Prostate gland (tissue), 2 donors: ENCODE results near the gene CEP41. TPM values are rescaled to one million over a fixed set of nuclear protein-coding genes. Genes with fewer than 3 reads are reported as not detected.

Source experiments
- DNase-seq: peaks from one replicate; pipeline ENCODE4 v3.0.0-alpha.2; 2019; ENCODE audit warnings: low spot score
- H3K27ac ChIP-seq, 2 donors: fragments of 200-600 bp; sonication (generic); 2 replicates each; pipeline ENCODE4 v1.5.1; 2017 to 2019
- H3K27me3 ChIP-seq: fragments of 200-600 bp; sonication (generic); replicated peaks from 2 replicates; pipeline ENCODE4 v1.5.1; 2019; ENCODE audit not compliant: insufficient read depth
- H3K36me3 ChIP-seq, 2 donors: fragments of 200-600 bp; sonication (generic); 1 replicate in 1 of 2; 2 replicates in 1 of 2; pipeline versions ENCODE4 v1.5.1 to v1.8.1; 2017 to 2019
- H3K4me1 ChIP-seq: fragments of 200-600 bp; sonication (generic); replicated peaks from 2 replicates; pipeline ENCODE4 v1.5.1; 2019
- H3K4me3 ChIP-seq, 2 donors: fragments of 200-600 bp; sonication (generic); 2 replicates each; pipeline ENCODE4 v1.5.1; 2017 to 2019
- H3K9me3 ChIP-seq: fragments of 200-600 bp; sonication (generic); 2 replicates; pipeline ENCODE4 v1.5.1; 2017
- CTCF ChIP-seq, 4 experiments: fragments of 200-600 bp in 2 of 4; fragments of 450-650 bp in 2 of 4; sonication (generic) in 2 of 4; IDR thresholded peaks; 1 replicate in 3 of 4; 2 replicates in 1 of 4; pipeline ENCODE4 v1.5.1; 2016 to 2019; ENCODE audit warnings: antibody characterized with exemption in 4 of 4, mild to moderate bottlenecking in 2 of 4, moderate library complexity in 2 of 4
- POLR2A ChIP-seq: fragments of 450-650 bp; IDR thresholded peaks from one replicate; pipeline ENCODE4 v1.6.1; 2016; ENCODE audit warnings: antibody characterized with exemption, mild to moderate bottlenecking
- POLR2AphosphoS5 ChIP-seq: sonication (generic); formaldehyde crosslinking; IDR thresholded peaks from one replicate; pipeline ENCODE4 v1.6.1; 2017; ENCODE audit warnings: antibody characterized with exemption
- WGBS: methylation state at CpG from one replicate; pipeline ENCODE4 v1.1.5; 2018; 5-methylcytosine and 5-hydroxymethylcytosine counted together
- intact Hi-C: fragments of 100-400 bp; cut with DNase I; formaldehyde crosslinking; loops from one replicate; pipeline ENCODE4 v1.14.2; 2022
- total RNA-seq, 2 donors: library from RNA; depleted of rRNA; stranded (reverse); fragments of >200 nt; gene quantifications; one replicate each; pipeline ENCODE4 v1.1.0, GENCODE V29; 2016

Gene CEP41
- total RNA-seq, 2 donors from 2014 or later, result 6.6 to 16.2 TPM

- TF ChIP-seq POLR2A (no peak), POLR2AphosphoS5 (no peak), CTCF (IDR thresholded peaks at IDR 0.05) (no peak)
- intact Hi-C loops, result no loop called here
Observed at GRCh38 chr7:130415006-130415405, 25.8 kb downstream of the CEP41 start.

GRCh38 chr7:130413201-130413600, 27.6 kb downstream of the CEP41 start:
- no peak for DNase-seq
- no peak overlapping the region for H3K4me3 ChIP-seq
- no peaks in the 10 kb centered on the region for H3K36me3 ChIP-seq
- H3K4me1 ChIP-seq, result no peaks in the 10 kb centered on the region
- no peaks in the 10 kb centered on the region for H3K9me3 ChIP-seq
- intact Hi-C loops, result no loop called here
- no peak overlapping the region for H3K27ac ChIP-seq
- no peaks in the 10 kb centered on the region for H3K27me3 ChIP-seq
- WGBS, result 99% methylated on average over 4 of the region's 4 CpGs
- TF ChIP-seq POLR2AphosphoS5 (no peak), POLR2A (no peak)

More at GRCh38 chr7:130415006-130415405, 25.8 kb downstream of the CEP41 start:
- Histone ChIP-seq H3K27me3 (no peaks in the 10 kb centered on the region), H3K36me3 (no peaks in the 10 kb centered on the region), H3K9me3 (no peaks in the 10 kb centered on the region), H3K27ac (no peak overlapping the region), H3K4me1 (no peaks in the 10 kb centered on the region), H3K4me3 (no peak overlapping the region)
- no peak for DNase-seq

- H3K9me3 ChIP-seq, result no peaks in the 10 kb centered on the region
- H3K27ac ChIP-seq, result no peak overlapping the region
- 49% methylated on average over 4 of the region's 4 CpGs for WGBS
- no peaks in the 10 kb centered on the region for H3K27me3 ChIP-seq
- no peak for DNase-seq
- no peaks in the 10 kb centered on the region for H3K4me1 ChIP-seq
- H3K36me3 ChIP-seq, result no peaks in the 10 kb centered on the region
- intact Hi-C loops, result no loop called here
- TF ChIP-seq CTCF (IDR thresholded peaks at IDR 0.05), result no peak
- no peak for TF ChIP-seq POLR2AphosphoS5
- no peak for TF ChIP-seq POLR2A
- H3K4me3 ChIP-seq, result no peak overlapping the region
Observed at GRCh38 chr7:130410868-130411541, 29.8 kb downstream of the CEP41 start.

GRCh38 chr7:130409712-130410072, 31.1 kb downstream of the CEP41 start:
- Histone ChIP-seq H3K4me3 (no peak overlapping the region), H3K9me3 (no peaks in the 10 kb centered on the region), H3K27ac (no peak overlapping the region), H3K27me3 (no peaks in the 10 kb centered on the region), H3K4me1 (no peaks in the 10 kb centered on the region), H3K36me3 (no peaks in the 10 kb centered on the region)
- intact Hi-C loops, result no loop called here
- 94% methylated on average over 4 of the region's 4 CpGs for WGBS
- no peak for DNase-seq
- TF ChIP-seq POLR2A (no peak), POLR2AphosphoS5 (no peak), CTCF (IDR thresholded peaks at IDR 0.05) (no peak)

- no peaks in the 10 kb centered on the region for H3K9me3 ChIP-seq
- DNase-seq, result no peak
- H3K27me3 ChIP-seq, result no peaks in the 10 kb centered on the region
- H3K4me3 ChIP-seq, result no peak overlapping the region
- WGBS, result 54% methylated on average over 3 of the region's 3 CpGs
- H3K36me3 ChIP-seq, result no peaks in the 10 kb centered on the region
- TF ChIP-seq POLR2A (no peak), POLR2AphosphoS5 (no peak), CTCF (IDR thresholded peaks at IDR 0.05) (no peak)
- H3K4me1 ChIP-seq, result no peaks in the 10 kb centered on the region
- no peak overlapping the region for H3K27ac ChIP-seq
- intact Hi-C loops, result no loop called here
Observed at GRCh38 chr7:130409067-130409711, 31.6 kb downstream of the CEP41 start.
